Testis (tissue), 3 donors: Measurements from ENCODE around the gene SLC36A2. TPM values are rescaled to one million over a fixed set of nuclear protein-coding genes. Genes with fewer than 3 reads are reported as not detected.

Experiments
- DNase-seq: peaks from one replicate; pipeline ENCODE4 v3.0.0-alpha.2; 2019
- H3K27ac ChIP-seq, 2 donors: fragments of 200-600 bp; sonication (generic); one replicate each; pipeline ENCODE4 v1.5.1; 2019
- H3K27me3 ChIP-seq: fragments of 200-600 bp; sonication (generic); one replicate; pipeline ENCODE4 v1.5.1; 2019
- H3K36me3 ChIP-seq: fragments of 200-600 bp; sonication (generic); one replicate; pipeline ENCODE4 v1.5.1; 2017; ENCODE audit warnings: low read depth; ENCODE audit errors: missing control alignments
- H3K4me1 ChIP-seq: fragments of 200-600 bp; sonication (generic); one replicate; pipeline ENCODE4 v1.5.1; 2019
- H3K4me3 ChIP-seq, 2 donors: fragments of 200-600 bp; sonication (generic); one replicate each; pipeline ENCODE4 v1.5.1; 2017 to 2019
- H3K9me3 ChIP-seq: fragments of 200-600 bp; sonication (generic); one replicate; pipeline ENCODE4 v1.5.1; 2017
- CTCF ChIP-seq, 3 experiments: fragments of 450-650 bp in 2 of 3; fragments of 200-600 bp in 1 of 3; sonication (generic) in 1 of 3; IDR thresholded peaks; one replicate each; pipeline ENCODE4 v1.5.1; 2016 to 2019; ENCODE audit warnings: antibody characterized with exemption in 3 of 3, mild to moderate bottlenecking in 2 of 3, moderate library complexity in 1 of 3
- POLR2A ChIP-seq: fragments of 450-650 bp; IDR thresholded peaks from one replicate; pipeline ENCODE4 v1.6.1; 2017; ENCODE audit warnings: antibody characterized with exemption, mild to moderate bottlenecking, moderate library complexity
- WGBS, 2 donors: methylation state at CpG; one replicate each; pipeline ENCODE4 v1.1.5; 2018; 5-methylcytosine and 5-hydroxymethylcytosine counted together
- intact Hi-C: fragments of 100-400 bp; cut with DNase I; formaldehyde crosslinking; loops from one replicate; pipeline ENCODE4 v1.15.1; 2023; ENCODE audit warnings: low total_unique reads
- polyA plus RNA-seq: library from polyadenylated mRNA; stranded (reverse); fragments of 350-450 nt; fragmentation: Illumina TruSeq; extraction: RNeasy Lipid Tissue Mini Kit (QIAGEN cat#74804); gene quantifications from one replicate; pipeline ENCODE4 v1.2.3, GENCODE V29; 2014; ENCODE audit warnings: low read depth, low replicate concordance; ENCODE audit not compliant: insufficient read depth
- total RNA-seq, 2 donors: library from RNA; depleted of rRNA; stranded (reverse); fragments of >200 nt; gene quantifications; one replicate each; pipeline ENCODE4 v1.2.3, GENCODE V29; 2016

The SLC36A2 gene
- total and polyA plus RNA-seq, 3 donors from 2014 or later = 0.43 to 1.5 (median 0.47) TPM

GRCh38 chr5:151338734-151339133, 8.6 kb downstream of the SLC36A2 start:
- Histone ChIP-seq H3K36me3 (no peaks in the 10 kb centered on the region), H3K4me3 (no peak overlapping the region), H3K9me3 (no peaks in the 10 kb centered on the region), H3K4me1 (no peaks in the 10 kb centered on the region), H3K27me3 (no peaks in the 10 kb centered on the region), H3K27ac (no peak overlapping the region)
- TF ChIP-seq POLR2A = no peak
- no peak for TF ChIP-seq CTCF (IDR thresholded peaks at IDR 0.05)
- 80 to 86% methylated on average over 4 of the region's 4 CpGs for WGBS, 2 donors
- no peak for DNase-seq
- intact Hi-C loops = no loop called here

GRCh38 chr5:151332857-151333256, 14.5 kb downstream of the SLC36A2 start:
- Histone ChIP-seq H3K36me3 (no peaks in the 10 kb centered on the region), H3K4me3 (no peak overlapping the region), H3K4me1 (no peaks in the 10 kb centered on the region), H3K9me3 (no peaks in the 10 kb centered on the region), H3K27me3 (no peaks in the 10 kb centered on the region), H3K27ac (no peak overlapping the region)
- no peak for DNase-seq
- WGBS, 2 donors = 74 to 92% methylated on average over 2 of the region's 2 CpGs
- TF ChIP-seq CTCF (IDR thresholded peaks at IDR 0.05) (no peak), POLR2A (no peak)
- intact Hi-C loops = no loop called here

GRCh38 chr5:151328734-151329133, 18.6 kb downstream of the SLC36A2 start:
- intact Hi-C loops = no loop called here
- Histone ChIP-seq H3K4me3 (no peak overlapping the region), H3K27me3 (no peaks in the 10 kb centered on the region), H3K9me3 (no peaks in the 10 kb centered on the region), H3K27ac (no peak overlapping the region), H3K36me3 (no peaks in the 10 kb centered on the region), H3K4me1 (no peaks in the 10 kb centered on the region)
- no peak for DNase-seq
- 90 to 93% methylated on average over 4 of the region's 4 CpGs for WGBS, 2 donors
- no peak for TF ChIP-seq CTCF (IDR thresholded peaks at IDR 0.05)
- no peak for TF ChIP-seq POLR2A

GRCh38 chr5:151327585-151327984, 19.8 kb downstream of the SLC36A2 start:
- TF ChIP-seq CTCF (IDR thresholded peaks at IDR 0.05) = no peak
- no peak for TF ChIP-seq POLR2A
- intact Hi-C loops = no loop called here
- Histone ChIP-seq H3K27ac (no peak overlapping the region), H3K27me3 (no peaks in the 10 kb centered on the region), H3K4me1 (no peaks in the 10 kb centered on the region), H3K9me3 (no peaks in the 10 kb centered on the region), H3K36me3 (no peaks in the 10 kb centered on the region), H3K4me3 (no peak overlapping the region)
- 61 to 65% methylated on average over 2 of the region's 2 CpGs for WGBS, 2 donors
- DNase-seq = no peak

GRCh38 chr5:151326266-151326665, 21.1 kb downstream of the SLC36A2 start:
- H3K9me3 ChIP-seq = no peaks in the 10 kb centered on the region
- WGBS, 2 donors = 91 to 96% methylated on average over 3 of the region's 3 CpGs
- no peak for TF ChIP-seq POLR2A
- TF ChIP-seq CTCF (IDR thresholded peaks at IDR 0.05) = no peak
- H3K36me3 ChIP-seq = no peaks in the 10 kb centered on the region
- DNase-seq = no peak
- H3K4me3 ChIP-seq = no peak overlapping the region
- intact Hi-C loops = no loop called here
- H3K27ac ChIP-seq = no peak overlapping the region
- H3K4me1 ChIP-seq = no peaks in the 10 kb centered on the region
- no peaks in the 10 kb centered on the region for H3K27me3 ChIP-seq
